GM18505 (cell line): ENCODE results near the gene ATP23.

Experiments used
- ATAC-seq: cut with Tn5 transposase; IDR thresholded peaks from one replicate; pipeline ENCODE4 v1.9.1; 2021; ENCODE audit not compliant: unreplicated experiment
- POLR2A ChIP-seq: IDR thresholded peaks from 4 replicates; pipeline ENCODE4 v1.6.1; 2011; ENCODE audit warnings: borderline replicate concordance; ENCODE audit not compliant: insufficient read depth, insufficient read length; ENCODE audit errors: extremely low read depth

The ATP23 gene

GRCh38 chr12:57929092-57929830 lies 12.1 kb upstream of the ATP23 start:
- no peak for TF ChIP-seq POLR2A
- ATAC-seq = no peak

- no peak for TF ChIP-seq POLR2A
Measured at GRCh38 chr12:57934819-57935218, 6.5 kb upstream of the ATP23 start.

GRCh38 chr12:57935331-57935730 lies 6.0 kb upstream of the ATP23 start:
- TF ChIP-seq POLR2A = no peak
- no peak for ATAC-seq

More at GRCh38 chr12:57934819-57935218, 6.5 kb upstream of the ATP23 start:
- no peak for ATAC-seq

- TF ChIP-seq POLR2A = peak; percentile 89
- peak; percentile 99 for ATAC-seq
Measured at GRCh38 chr12:57935839-57936512, 5.4 kb upstream of the ATP23 start.

GRCh38 chr12:57936513-57936883 lies 4.9 kb upstream of the ATP23 start:
- no peak for TF ChIP-seq POLR2A
- ATAC-seq = no peak

GRCh38 chr12:57939291-57939690 lies 2.1 kb upstream of the ATP23 start:
- TF ChIP-seq POLR2A = no peak
- ATAC-seq = no peak

GRCh38 chr12:57940052-57940914 lies 1.1 kb upstream of the ATP23 start:
- no peak for TF ChIP-seq POLR2A
- ATAC-seq = no peak

GRCh38 chr12:57940915-57941164 lies 527 bp upstream of the ATP23 start:
- no peak for TF ChIP-seq POLR2A
- ATAC-seq = no peak

GRCh38 chr12:57943438-57944080 lies 2.2 kb downstream of the ATP23 start:
- TF ChIP-seq POLR2A = no peak
- ATAC-seq = no peak

- no peak for ATAC-seq
- no peak for TF ChIP-seq POLR2A
Measured at GRCh38 chr12:57944313-57945023, 3.1 kb downstream of the ATP23 start.

GRCh38 chr12:57952766-57953165 lies 11.4 kb downstream of the ATP23 start:
- no peak for TF ChIP-seq POLR2A
- ATAC-seq = no peak

- TF ChIP-seq POLR2A = no peak
Measured at GRCh38 chr12:57954768-57955167, 13.4 kb downstream of the ATP23 start.

GRCh38 chr12:57958061-57958657 lies 16.8 kb downstream of the ATP23 start:
- TF ChIP-seq POLR2A = no peak
- no peak for ATAC-seq

More at GRCh38 chr12:57954768-57955167, 13.4 kb downstream of the ATP23 start:
- no peak for ATAC-seq

- no peak for TF ChIP-seq POLR2A
- no peak for ATAC-seq
Measured at GRCh38 chr12:57964421-57964820, 23.1 kb downstream of the ATP23 start.
